ENCODE results near the gene XYLT2.

DNA sequence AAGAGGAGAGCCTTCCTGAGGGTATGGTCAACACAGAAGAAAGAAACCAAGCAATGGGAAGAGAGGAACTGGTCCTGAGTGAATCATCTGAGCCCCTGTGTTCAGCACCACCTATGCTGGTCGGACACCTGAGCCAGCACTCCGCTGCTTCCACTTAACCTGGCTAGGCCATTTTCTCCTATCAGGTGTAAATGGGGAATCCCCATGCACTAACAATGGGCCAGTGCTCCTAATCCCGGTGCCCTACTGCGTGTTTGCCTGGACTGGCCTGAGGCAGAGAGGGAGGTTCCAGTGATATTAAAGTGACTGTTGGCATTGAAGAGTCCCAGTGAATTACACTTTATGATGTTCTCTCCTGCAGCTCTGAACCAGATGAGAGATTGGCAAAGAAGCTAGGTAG lies 34.4 kb upstream of the XYLT2 start:
- no peak for TF ChIP-seq POLR2AphosphoS5 (IDR thresholded peaks at IDR 0.05)
- TF ChIP-seq, protein P1, sequence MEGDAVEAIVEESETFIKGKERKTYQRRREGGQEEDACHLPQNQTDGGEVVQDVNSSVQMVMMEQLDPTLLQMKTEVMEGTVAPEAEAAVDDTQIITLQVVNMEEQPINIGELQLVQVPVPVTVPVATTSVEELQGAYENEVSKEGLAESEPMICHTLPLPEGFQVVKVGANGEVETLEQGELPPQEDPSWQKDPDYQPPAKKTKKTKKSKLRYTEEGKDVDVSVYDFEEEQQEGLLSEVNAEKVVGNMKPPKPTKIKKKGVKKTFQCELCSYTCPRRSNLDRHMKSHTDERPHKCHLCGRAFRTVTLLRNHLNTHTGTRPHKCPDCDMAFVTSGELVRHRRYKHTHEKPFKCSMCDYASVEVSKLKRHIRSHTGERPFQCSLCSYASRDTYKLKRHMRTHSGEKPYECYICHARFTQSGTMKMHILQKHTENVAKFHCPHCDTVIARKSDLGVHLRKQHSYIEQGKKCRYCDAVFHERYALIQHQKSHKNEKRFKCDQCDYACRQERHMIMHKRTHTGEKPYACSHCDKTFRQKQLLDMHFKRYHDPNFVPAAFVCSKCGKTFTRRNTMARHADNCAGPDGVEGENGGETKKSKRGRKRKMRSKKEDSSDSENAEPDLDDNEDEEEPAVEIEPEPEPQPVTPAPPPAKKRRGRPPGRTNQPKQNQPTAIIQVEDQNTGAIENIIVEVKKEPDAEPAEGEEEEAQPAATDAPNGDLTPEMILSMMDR (IDR thresholded peaks at IDR 0.05 in 8 of 11, conservative IDR thresholded peaks at IDR 0.05 in 3 of 11), result no peak

All from spleen (tissue), 7 donors.